ENCODE data around the gene PSTPIP1. TPM values are rescaled to one million over a fixed set of nuclear protein-coding genes. Genes with fewer than 3 reads are reported as not detected.

The PSTPIP1 gene
- total and polyA plus RNA-seq, 2 experiments from 2014 or later: not detected

DNA sequence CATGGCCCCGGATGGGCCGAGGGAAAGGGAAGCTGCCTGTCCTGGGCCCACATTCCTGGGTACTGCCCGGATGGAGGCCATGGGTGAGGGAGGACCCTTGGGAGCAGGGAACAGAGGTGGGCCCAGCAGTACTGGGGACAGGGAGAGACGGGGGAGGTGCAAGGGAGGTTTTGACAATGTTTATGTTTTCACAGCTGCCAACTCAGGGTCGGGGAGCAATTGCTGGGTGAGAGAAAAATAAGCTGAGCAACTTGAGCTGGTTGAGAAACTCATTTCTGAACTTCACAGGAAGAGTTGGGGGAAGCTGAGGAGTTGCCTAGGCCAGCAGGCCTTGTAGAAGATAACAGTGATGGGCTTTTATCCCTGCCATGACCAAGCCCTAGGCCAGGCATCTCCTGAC lies 87.0 kb downstream of the PSTPIP1 start:
- no peak for TF ChIP-seq EZH2 (IDR thresholded peaks at IDR 0.05; ENCODE audit: borderline replicate concordance)
- TF ChIP-seq, protein P1, sequence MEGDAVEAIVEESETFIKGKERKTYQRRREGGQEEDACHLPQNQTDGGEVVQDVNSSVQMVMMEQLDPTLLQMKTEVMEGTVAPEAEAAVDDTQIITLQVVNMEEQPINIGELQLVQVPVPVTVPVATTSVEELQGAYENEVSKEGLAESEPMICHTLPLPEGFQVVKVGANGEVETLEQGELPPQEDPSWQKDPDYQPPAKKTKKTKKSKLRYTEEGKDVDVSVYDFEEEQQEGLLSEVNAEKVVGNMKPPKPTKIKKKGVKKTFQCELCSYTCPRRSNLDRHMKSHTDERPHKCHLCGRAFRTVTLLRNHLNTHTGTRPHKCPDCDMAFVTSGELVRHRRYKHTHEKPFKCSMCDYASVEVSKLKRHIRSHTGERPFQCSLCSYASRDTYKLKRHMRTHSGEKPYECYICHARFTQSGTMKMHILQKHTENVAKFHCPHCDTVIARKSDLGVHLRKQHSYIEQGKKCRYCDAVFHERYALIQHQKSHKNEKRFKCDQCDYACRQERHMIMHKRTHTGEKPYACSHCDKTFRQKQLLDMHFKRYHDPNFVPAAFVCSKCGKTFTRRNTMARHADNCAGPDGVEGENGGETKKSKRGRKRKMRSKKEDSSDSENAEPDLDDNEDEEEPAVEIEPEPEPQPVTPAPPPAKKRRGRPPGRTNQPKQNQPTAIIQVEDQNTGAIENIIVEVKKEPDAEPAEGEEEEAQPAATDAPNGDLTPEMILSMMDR (IDR thresholded peaks at IDR 0.05; ENCODE audit: poor library complexity): no peak
- TF ChIP-seq EZH2phosphoT487 (IDR thresholded peaks at IDR 0.05; ENCODE audit: low read depth, severe bottlenecking, unreplicated experiment): no peak
- Histone ChIP-seq H3K79me2 (no peaks in the 10 kb centered on the region), H3K9me3 (ENCODE audit: low read depth) (no peaks in the 10 kb centered on the region), H3K4me3 (no peak overlapping the region), H3K9me2 (replicated peaks; ENCODE audit: insufficient read depth) (no peaks in the 10 kb centered on the region), H2AFZ (no peak overlapping the region), H3K4me2 (no peak overlapping the region), H3K36me3 (replicated peaks; ENCODE audit: insufficient read depth, low read depth) (no peaks in the 10 kb centered on the region), H3K4me1 (ENCODE audit: insufficient read depth) (no peaks in the 10 kb centered on the region), H3K27ac (no peak overlapping the region), H3K27me3 (no peaks in the 10 kb centered on the region), H4K20me1 (ENCODE audit: insufficient read depth, poor library complexity, severe bottlenecking) (no peaks in the 10 kb centered on the region)
- no peak for DNase-seq (ENCODE audit: low spot score)
- 78% methylated on average over 5 of the region's 5 CpGs for WGBS (ENCODE audit: low lambda C conversion rate, missing lambda C conversion rate)

DNA sequence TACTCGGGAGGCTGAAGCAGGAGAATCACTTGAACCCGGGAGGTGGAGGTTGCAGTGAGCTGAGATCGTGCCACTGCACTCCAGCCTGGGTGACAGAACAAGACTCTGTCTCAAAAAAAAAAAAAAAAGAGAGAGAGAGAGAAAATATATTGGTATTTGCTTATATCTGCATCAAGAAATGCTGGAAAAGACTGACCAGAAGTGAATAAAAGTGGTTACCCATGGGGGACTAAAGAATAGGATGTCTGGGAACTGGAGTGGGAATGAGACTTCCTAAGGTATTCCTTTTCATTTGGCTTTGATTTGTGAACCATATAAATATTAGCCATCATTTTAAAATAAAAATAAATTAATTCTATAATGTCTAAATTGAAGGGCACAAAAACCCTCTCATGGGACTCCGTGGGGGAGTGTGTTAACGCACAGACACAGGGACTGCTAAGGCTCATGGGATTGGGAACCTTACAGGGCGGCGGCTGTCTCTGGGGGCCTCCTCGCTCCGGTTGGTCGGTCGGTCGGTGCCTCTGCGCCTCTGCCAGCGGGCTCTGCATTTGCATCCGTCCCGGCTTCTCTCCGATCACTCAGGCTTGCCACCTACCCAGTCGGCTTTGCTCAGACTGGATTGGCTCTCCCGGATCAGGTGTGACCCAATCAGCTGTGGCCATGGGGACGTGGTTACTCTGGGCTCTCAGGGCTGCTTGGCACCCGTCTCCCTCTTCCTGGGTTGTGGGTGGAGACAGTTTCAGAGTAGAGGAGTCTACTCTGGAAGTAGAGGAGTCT lies 88.6 kb downstream of the PSTPIP1 start:
- no peak overlapping the region for H3K27ac ChIP-seq
- no peaks in the 10 kb centered on the region for H3K4me1 ChIP-seq (ENCODE audit: insufficient read depth)
- 19% methylated on average over 21 of the region's 21 CpGs for WGBS (ENCODE audit: low lambda C conversion rate, missing lambda C conversion rate)
- H3K4me2 ChIP-seq: peak overlapping the region; percentile 68
- H3K9me2 ChIP-seq (replicated peaks; ENCODE audit: insufficient read depth): no peaks in the 10 kb centered on the region
- no peaks in the 10 kb centered on the region for H3K36me3 ChIP-seq (replicated peaks; ENCODE audit: insufficient read depth, low read depth)
- peak; percentile 84 for DNase-seq (ENCODE audit: low spot score)
- no peaks in the 10 kb centered on the region for H4K20me1 ChIP-seq (ENCODE audit: insufficient read depth, poor library complexity, severe bottlenecking)
- H3K27me3 ChIP-seq: no peaks in the 10 kb centered on the region
- no peaks in the 10 kb centered on the region for H3K79me2 ChIP-seq
- H2AFZ ChIP-seq: peak overlapping the region; percentile 38
- H3K9me3 ChIP-seq (ENCODE audit: low read depth): no peaks in the 10 kb centered on the region
- H3K4me3 ChIP-seq: no peak overlapping the region
- TF ChIP-seq, protein P1 (IDR thresholded peaks at IDR 0.05; ENCODE audit: poor library complexity): no peak
- TF ChIP-seq EZH2phosphoT487 (IDR thresholded peaks at IDR 0.05; ENCODE audit: low read depth, severe bottlenecking, unreplicated experiment) (no peak), EZH2 (IDR thresholded peaks at IDR 0.05; ENCODE audit: borderline replicate concordance) (no peak)

DNA sequence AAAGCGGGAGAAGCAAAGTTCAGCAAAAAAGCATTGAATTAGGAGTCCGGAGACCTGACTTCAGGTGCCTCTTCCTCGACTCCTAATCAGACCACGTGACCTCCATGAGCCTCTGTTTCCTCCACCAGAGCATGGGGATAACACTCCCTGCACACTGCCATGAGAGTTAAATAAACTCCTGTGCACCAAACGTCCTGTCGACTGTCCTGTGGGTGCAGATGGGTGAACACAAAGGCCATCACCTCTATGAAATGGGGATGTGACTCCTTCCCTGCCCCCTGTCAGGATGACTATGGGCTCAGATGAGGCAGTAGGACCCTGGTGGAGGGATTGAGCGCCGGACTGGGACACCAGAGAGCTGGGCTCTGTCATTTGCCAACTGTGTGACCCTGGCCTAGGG lies 89.5 kb downstream of the PSTPIP1 start:
- Histone ChIP-seq H2AFZ (no peak overlapping the region), H3K36me3 (replicated peaks; ENCODE audit: insufficient read depth, low read depth) (no peaks in the 10 kb centered on the region), H3K9me2 (replicated peaks; ENCODE audit: insufficient read depth) (no peaks in the 10 kb centered on the region), H3K4me3 (no peak overlapping the region), H4K20me1 (ENCODE audit: insufficient read depth, poor library complexity, severe bottlenecking) (no peaks in the 10 kb centered on the region), H3K27ac (no peak overlapping the region), H3K27me3 (no peaks in the 10 kb centered on the region), H3K4me2 (no peak overlapping the region), H3K79me2 (no peaks in the 10 kb centered on the region), H3K9me3 (ENCODE audit: low read depth) (no peaks in the 10 kb centered on the region), H3K4me1 (ENCODE audit: insufficient read depth) (no peaks in the 10 kb centered on the region)
- WGBS (ENCODE audit: low lambda C conversion rate, missing lambda C conversion rate): 96% methylated on average over 8 of the region's 8 CpGs
- no peak for TF ChIP-seq EZH2phosphoT487 (IDR thresholded peaks at IDR 0.05; ENCODE audit: low read depth, severe bottlenecking, unreplicated experiment)
- TF ChIP-seq EZH2 (IDR thresholded peaks at IDR 0.05; ENCODE audit: borderline replicate concordance): no peak
- TF ChIP-seq, protein P1 (IDR thresholded peaks at IDR 0.05; ENCODE audit: poor library complexity): no peak
- no peak for DNase-seq (ENCODE audit: low spot score)
